Type B pancreatic cell (in vitro differentiated cells): ENCODE measurements around the gene RBM4. TPM values are rescaled to one million over a fixed set of nuclear protein-coding genes. Genes with fewer than 3 reads are reported as not detected.
A peak's percentile ranks its signal among the peaks of the same experiment; 100 is the strongest.

Experiments used
- DNase-seq: peaks from one replicate; pipeline ENCODE4 v3.0.0; 2021; ENCODE audit warnings: mixed read lengths; ENCODE audit not compliant: unreplicated experiment; ENCODE audit errors: extremely low spot score
- H3K27ac Mint-ChIP-seq: 2 replicates; pipeline ENCODE4 v1.8.0; 2021; ENCODE audit warnings: mild to moderate bottlenecking, mixed read lengths
- H3K27me3 Mint-ChIP-seq: 2 replicates; pipeline ENCODE4 v1.8.0; 2021; ENCODE audit warnings: mixed read lengths
- H3K36me3 Mint-ChIP-seq: 2 replicates; pipeline ENCODE4 v1.8.0; 2021; ENCODE audit warnings: mixed read lengths
- H3K4me1 Mint-ChIP-seq: one replicate; pipeline ENCODE4 v1.8.0; 2021; ENCODE audit warnings: mixed read lengths; ENCODE audit not compliant: unreplicated experiment
- H3K4me3 Mint-ChIP-seq: 2 replicates; pipeline ENCODE4 v1.8.0; 2021; ENCODE audit warnings: mild to moderate bottlenecking, mixed read lengths
- H3K9me3 Mint-ChIP-seq: 2 replicates; pipeline ENCODE4 v1.8.0; 2021; ENCODE audit warnings: mixed read lengths
- total RNA-seq: library from RNA; stranded (reverse); gene quantifications from 2 replicates; pipeline ENCODE4 v1.2.1, GENCODE V29; 2021; ENCODE audit warnings: low replicate concordance
- TF ChIP-seq, protein P1 (sequence below): fragments of 200-600 bp; sonication (generic); conservative IDR thresholded peaks from 2 replicates; pipeline ENCODE4 v1.5.0; 2021; ENCODE audit warnings: antibody characterized with exemption, mild to moderate bottlenecking

RBM4 gene
- total RNA-seq, 1 donor from 2014 or later, result 228 TPM

DNA sequence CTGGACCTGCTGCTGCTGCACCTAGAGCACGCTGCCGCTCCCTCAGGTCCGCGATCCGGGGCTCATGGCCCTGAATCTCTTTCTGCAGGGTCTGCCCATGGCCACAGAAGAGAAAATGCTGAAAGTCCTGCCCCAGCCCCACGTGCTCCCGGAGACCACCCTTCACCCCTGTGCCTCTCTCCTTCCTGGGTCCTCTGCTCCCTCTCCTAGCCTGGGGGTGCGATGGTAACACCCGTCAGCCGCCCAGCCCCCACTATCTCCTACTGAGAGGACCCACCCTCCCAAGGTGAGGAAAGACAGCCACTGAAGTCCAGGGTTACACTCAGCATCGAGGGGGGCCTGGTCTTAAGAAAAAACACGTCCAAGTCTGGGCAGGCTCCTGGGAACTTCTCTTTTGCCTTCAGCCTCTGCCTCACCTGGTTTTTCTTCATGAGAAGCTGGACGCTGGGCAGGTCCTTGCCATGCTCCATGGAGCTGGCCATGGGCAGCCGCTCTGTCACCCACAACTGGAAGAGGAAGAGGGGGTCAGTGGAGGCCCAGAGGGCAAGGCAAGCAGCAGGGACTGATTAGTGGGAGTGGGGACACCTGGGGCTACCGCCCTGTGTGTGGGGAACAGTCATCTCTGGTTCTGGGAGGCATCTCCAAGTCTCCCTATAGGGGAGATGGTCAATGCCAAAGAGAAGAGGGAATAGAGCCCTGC lies 55.0 kb downstream of the RBM4 start:
- Mint-ChIP-seq H3K4me1 (peaks cover 9% of the 10 kb centered on the region), H3K36me3 (peaks cover 13% of the 10 kb centered on the region), H3K27ac (no peak overlapping the region), H3K4me3 (no peak overlapping the region), H3K9me3 (no peaks in the 10 kb centered on the region), H3K27me3 (no peaks in the 10 kb centered on the region)
- TF ChIP-seq, protein P1, sequence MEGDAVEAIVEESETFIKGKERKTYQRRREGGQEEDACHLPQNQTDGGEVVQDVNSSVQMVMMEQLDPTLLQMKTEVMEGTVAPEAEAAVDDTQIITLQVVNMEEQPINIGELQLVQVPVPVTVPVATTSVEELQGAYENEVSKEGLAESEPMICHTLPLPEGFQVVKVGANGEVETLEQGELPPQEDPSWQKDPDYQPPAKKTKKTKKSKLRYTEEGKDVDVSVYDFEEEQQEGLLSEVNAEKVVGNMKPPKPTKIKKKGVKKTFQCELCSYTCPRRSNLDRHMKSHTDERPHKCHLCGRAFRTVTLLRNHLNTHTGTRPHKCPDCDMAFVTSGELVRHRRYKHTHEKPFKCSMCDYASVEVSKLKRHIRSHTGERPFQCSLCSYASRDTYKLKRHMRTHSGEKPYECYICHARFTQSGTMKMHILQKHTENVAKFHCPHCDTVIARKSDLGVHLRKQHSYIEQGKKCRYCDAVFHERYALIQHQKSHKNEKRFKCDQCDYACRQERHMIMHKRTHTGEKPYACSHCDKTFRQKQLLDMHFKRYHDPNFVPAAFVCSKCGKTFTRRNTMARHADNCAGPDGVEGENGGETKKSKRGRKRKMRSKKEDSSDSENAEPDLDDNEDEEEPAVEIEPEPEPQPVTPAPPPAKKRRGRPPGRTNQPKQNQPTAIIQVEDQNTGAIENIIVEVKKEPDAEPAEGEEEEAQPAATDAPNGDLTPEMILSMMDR, result no peak
- no peak for DNase-seq

DNA sequence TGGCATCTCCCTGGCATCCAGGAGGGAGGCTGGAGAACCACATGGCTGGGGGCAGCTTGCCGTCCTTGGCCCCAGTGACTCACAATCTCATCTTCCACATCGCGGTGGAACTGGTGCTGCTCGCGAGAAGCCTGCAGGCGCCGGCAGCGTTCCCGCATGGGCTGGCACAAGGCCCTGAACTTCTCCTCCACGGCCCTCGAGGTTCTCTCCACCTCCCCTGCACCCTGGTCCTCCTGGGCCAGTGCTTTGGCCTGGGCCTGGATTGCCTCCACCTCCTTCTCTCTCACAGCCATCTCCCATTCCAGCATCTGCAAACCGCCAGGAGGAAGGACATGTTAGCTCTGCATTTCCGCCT lies 55.5 kb downstream of the RBM4 start:
- Mint-ChIP-seq H3K27ac (peak overlapping the region; percentile 85), H3K27me3 (no peaks in the 10 kb centered on the region), H3K4me1 (peaks cover 9% of the 10 kb centered on the region), H3K9me3 (no peaks in the 10 kb centered on the region), H3K36me3 (peaks cover 15% of the 10 kb centered on the region), H3K4me3 (no peak overlapping the region)
- TF ChIP-seq, protein P1, result no peak
- no peak for DNase-seq

DNA sequence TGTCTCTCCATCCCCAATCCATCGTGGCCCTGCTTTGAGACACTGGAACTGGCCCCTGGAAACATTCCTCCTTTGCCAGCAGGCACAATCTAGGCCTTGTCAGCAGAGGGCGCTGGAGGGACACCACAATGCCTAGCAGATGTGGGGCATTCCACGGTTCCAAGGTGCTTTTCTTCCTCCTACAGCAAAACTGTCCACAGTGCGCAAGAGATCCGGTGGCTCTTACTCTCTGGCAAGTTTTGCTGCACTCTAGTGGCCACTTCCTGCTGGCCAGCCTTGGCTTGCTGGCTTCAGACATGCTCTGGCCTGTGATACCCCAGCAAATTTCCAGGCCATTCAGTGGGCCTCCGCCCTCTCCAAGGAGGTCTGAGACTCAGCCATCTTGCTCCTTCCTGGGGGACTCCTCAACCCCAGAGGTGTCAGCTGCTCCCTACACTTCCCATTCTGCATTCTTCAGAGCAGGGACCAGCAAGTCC lies 56.3 kb downstream of the RBM4 start:
- H3K27ac Mint-ChIP-seq, result peak overlapping the region; percentile 85
- no peaks in the 10 kb centered on the region for H3K27me3 Mint-ChIP-seq
- peak; percentile 91 for DNase-seq
- H3K9me3 Mint-ChIP-seq, result no peaks in the 10 kb centered on the region
- H3K4me3 Mint-ChIP-seq, result no peak overlapping the region
- peaks cover 9% of the 10 kb centered on the region for H3K4me1 Mint-ChIP-seq
- peaks cover 15% of the 10 kb centered on the region for H3K36me3 Mint-ChIP-seq
- TF ChIP-seq, protein P1, result peak; percentile 96

Other genes with a start within 250 kb of the RBM4 start
- 0.14 and 0.77 TPM in 2 replicates for gene NPAS4, start 217.7 kb upstream of the RBM4 start, total RNA-seq
- 53.0 and 69.8 TPM in 2 replicates for gene MRPL11, start 199.9 kb upstream of the RBM4 start, total RNA-seq
- 17.9 and 25.0 TPM in 2 replicates for gene PELI3, start 171.8 kb upstream of the RBM4 start, total RNA-seq
- 42.7 and 44.0 TPM in 2 replicates for gene DPP3, start 158.3 kb upstream of the RBM4 start, total RNA-seq
- gene BBS1, start 128.1 kb upstream of the RBM4 start, total RNA-seq, result 43.1 and 71.8 TPM in 2 replicates
- 8.7 and 12.7 TPM in 2 replicates for gene ZDHHC24, start 92.7 kb upstream of the RBM4 start, total RNA-seq
- 0.57 and 2.6 TPM in 2 replicates for gene ACTN3, start 91.8 kb upstream of the RBM4 start, total RNA-seq
- gene CTSF, start 70.1 kb upstream of the RBM4 start, total RNA-seq, result 10.1 TPM in 1 of 2 replicates, not detected in the other
- gene CCDC87, start 45.6 kb upstream of the RBM4 start, total RNA-seq, result 0.94 and 1.1 TPM in 2 replicates
- 40.9 and 58.0 TPM in 2 replicates for gene CCS, start 45.5 kb upstream of the RBM4 start, total RNA-seq
- 106 and 128 TPM in 2 replicates for gene RBM14, start 22.1 kb upstream of the RBM4 start, total RNA-seq
- gene RBM4B, start 39.2 kb downstream of the RBM4 start, total RNA-seq, result 25.2 and 49.1 TPM in 2 replicates
- 56.0 and 139 TPM in 2 replicates for gene SPTBN2, start 90.5 kb downstream of the RBM4 start, total RNA-seq
- 25.0 and 29.9 TPM in 2 replicates for gene RCE1, start 204.7 kb downstream of the RBM4 start, total RNA-seq
- gene LRFN4, start 218.4 kb downstream of the RBM4 start, total RNA-seq, result 10.1 and 28.5 TPM in 2 replicates